ENCODE data around the gene TOR1B. TPM values are rescaled to one million over a fixed set of nuclear protein-coding genes. Genes with fewer than 3 reads are reported as not detected.
A peak's percentile ranks its signal among the peaks of the same experiment; 100 is the strongest.

Gene TOR1B
- total RNA-seq, 4 donors from 2014 or later: 19.2 to 41.2 (median 23.0) TPM

DNA sequence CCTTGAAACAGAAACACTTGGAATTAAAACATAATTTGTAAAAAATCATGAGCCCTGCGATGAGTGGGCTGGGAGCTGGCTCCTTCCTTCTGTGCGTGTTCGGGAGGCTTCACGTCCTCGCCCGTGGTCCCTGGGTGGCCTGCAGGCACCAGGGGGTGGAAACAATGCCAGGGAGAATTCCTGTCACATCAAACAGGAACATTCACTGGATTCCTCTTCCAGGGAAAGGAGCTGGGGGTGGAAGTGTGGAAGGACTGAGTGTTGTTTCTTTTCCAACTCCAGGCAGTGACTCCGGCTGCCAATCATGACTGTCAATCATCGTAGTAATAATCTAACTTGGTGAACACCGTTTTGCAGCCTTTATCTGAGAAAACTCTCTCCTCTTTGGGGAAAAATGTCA is 10.7 kb downstream of the TOR1B start:
- Histone ChIP-seq H3K36me3 (peaks cover 0 to 98% (median 8%) of the 10 kb centered on the region in 3 donors), H3K9me3 (no peaks in the 10 kb centered on the region), H3K4me1 (no peaks in the 10 kb centered on the region), H3K27me3 (no peaks in the 10 kb centered on the region), H3K27ac (no peak overlapping the region), H3K4me3 (no peak overlapping the region)
- no peak for DNase-seq (ENCODE audit: low spot score in 2 of 2)
- TF ChIP-seq POLR2A (IDR thresholded peaks at IDR 0.05) (no peak), EP300 (IDR thresholded peaks at IDR 0.05) (no peak)
- WGBS, 2 donors: 79 to 80% methylated on average over 9 of the region's 9 CpGs

DNA sequence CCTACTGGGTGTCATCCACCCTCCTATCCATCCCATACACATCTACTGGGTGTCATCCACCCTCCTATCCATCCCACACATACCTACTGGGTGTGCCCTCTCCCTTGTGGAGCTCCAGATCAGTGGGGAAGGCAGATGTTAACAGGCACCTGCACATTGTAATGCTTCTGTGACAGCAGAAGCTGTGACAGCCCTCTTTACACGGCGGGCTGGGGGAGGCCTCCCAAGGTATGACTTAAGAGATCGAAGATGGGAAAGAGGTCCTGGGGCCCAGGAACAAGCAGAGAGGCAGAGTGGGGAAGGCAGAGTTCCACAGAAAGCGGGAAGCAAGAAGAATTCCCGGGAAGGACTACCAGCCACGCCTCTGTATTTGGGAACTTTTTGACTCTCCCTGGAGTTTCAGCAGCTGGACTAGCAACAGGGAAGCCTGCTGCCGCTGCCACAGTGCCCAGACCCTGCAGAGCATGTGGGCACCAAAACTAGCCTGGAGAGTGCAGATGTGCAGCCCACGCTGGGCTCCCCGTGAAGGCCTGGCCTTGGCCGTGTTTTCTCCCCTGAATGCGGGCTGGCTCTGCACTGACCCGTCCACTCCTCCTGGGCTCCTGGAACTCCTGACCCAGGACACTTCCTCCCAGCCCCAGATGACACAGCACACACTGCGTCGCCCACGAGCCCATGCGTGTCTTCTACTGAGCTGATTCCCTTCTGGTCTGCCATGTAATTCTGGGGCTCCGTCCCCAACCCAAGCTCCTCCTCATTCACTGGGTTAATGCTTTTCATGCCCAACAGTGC is 11.6 kb downstream of the TOR1B start:
- H3K9me3 ChIP-seq: no peaks in the 10 kb centered on the region
- WGBS, 2 donors: 81 to 88% methylated on average over 17 of the region's 17 CpGs
- H3K36me3 ChIP-seq: peaks cover 0 to 98% (median 4%) of the 10 kb centered on the region in 3 donors
- no peak overlapping the region for H3K4me3 ChIP-seq
- H3K4me1 ChIP-seq: no peaks in the 10 kb centered on the region
- DNase-seq (ENCODE audit: low spot score in 2 of 2): no peak
- TF ChIP-seq POLR2A (IDR thresholded peaks at IDR 0.05) (no peak), EP300 (IDR thresholded peaks at IDR 0.05) (no peak)
- TF ChIP-seq, protein P1, sequence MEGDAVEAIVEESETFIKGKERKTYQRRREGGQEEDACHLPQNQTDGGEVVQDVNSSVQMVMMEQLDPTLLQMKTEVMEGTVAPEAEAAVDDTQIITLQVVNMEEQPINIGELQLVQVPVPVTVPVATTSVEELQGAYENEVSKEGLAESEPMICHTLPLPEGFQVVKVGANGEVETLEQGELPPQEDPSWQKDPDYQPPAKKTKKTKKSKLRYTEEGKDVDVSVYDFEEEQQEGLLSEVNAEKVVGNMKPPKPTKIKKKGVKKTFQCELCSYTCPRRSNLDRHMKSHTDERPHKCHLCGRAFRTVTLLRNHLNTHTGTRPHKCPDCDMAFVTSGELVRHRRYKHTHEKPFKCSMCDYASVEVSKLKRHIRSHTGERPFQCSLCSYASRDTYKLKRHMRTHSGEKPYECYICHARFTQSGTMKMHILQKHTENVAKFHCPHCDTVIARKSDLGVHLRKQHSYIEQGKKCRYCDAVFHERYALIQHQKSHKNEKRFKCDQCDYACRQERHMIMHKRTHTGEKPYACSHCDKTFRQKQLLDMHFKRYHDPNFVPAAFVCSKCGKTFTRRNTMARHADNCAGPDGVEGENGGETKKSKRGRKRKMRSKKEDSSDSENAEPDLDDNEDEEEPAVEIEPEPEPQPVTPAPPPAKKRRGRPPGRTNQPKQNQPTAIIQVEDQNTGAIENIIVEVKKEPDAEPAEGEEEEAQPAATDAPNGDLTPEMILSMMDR (IDR thresholded peaks at IDR 0.05): no peak
- no peak overlapping the region for H3K27ac ChIP-seq
- H3K27me3 ChIP-seq: no peaks in the 10 kb centered on the region

DNA sequence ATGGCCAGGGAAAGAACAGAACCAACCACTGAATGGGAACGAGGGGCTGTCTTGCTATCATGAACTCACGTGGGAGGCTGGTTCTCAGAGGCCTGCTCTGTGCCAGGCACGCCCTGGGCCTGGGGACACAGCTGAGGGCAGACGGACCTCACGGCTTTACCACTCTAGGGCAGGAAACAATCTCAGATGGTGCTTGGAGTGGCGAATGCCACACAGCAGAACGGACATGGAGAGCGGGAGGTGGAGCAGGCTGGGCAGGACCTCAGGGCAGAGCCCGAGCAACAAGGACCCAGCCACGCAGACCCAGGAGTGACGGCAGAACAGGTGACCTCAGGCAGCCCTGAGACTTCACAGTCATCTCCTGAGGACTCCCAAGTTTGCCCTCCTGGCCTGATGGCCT is 12.3 kb downstream of the TOR1B start:
- DNase-seq (ENCODE audit: low spot score in 2 of 2): no peak
- H3K27me3 ChIP-seq: no peaks in the 10 kb centered on the region
- no peak overlapping the region for H3K4me3 ChIP-seq
- no peaks in the 10 kb centered on the region for H3K9me3 ChIP-seq
- no peak overlapping the region for H3K27ac ChIP-seq
- H3K36me3 ChIP-seq: peaks cover 0 to 97% (median 4%) of the 10 kb centered on the region in 3 donors
- TF ChIP-seq, protein P1 (IDR thresholded peaks at IDR 0.05): no peak
- TF ChIP-seq EP300 (IDR thresholded peaks at IDR 0.05) (no peak), POLR2A (IDR thresholded peaks at IDR 0.05) (no peak)
- WGBS, 2 donors: 81 to 90% methylated on average over 11 of the region's 11 CpGs
- no peaks in the 10 kb centered on the region for H3K4me1 ChIP-seq

DNA sequence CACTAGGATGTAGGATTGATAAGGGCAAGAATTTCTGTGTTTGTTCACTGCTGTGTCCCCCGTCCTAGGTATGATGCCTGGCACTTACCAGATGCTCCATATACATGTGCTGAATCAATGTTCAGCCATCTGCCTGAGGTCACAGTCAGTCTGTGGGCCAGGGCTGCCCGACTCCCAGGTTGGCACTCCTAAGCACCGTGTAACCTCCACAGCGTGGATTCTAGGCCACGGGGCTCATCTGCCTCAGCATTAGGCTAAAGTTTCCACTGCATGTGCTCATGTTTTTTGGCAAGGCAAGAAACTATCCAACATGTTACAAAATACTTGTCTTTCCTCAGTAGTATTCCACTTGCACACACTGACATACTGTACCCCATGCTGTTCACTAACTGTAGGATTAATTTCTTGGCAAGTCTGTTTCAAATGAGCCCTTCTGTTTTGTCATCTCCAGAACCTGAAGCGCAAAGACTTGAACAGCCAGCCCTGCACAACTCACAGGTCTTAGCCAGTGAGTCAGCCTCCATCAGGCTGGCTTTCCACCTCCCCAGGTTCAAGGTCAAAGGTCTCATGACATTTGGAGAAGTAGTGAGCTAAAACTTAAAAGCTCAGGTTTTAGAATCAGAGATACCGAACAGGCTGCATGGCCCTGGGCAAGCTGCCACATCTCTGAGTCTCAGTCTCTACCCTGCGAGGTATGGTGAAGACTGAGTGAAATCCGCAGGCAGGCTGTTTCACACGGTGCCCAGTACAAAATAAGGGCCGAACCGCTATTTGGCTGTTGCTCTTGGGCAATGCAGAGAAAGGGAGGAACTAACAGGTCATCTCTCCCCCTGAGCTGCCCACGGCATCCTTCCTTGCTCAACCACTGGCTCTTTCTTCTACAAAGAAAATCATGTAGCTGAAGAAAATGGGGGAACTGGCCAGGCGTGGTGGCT is 13.8 kb downstream of the TOR1B start:
- no peaks in the 10 kb centered on the region for H3K4me1 ChIP-seq
- no peak overlapping the region for H3K27ac ChIP-seq
- no peaks in the 10 kb centered on the region for H3K27me3 ChIP-seq
- no peak overlapping the region for H3K4me3 ChIP-seq
- WGBS, 2 donors: 87 to 90% methylated on average over 14 of the region's 14 CpGs
- peaks cover 0 to 97% (median 14%) of the 10 kb centered on the region in 3 donors for H3K36me3 ChIP-seq
- DNase-seq (ENCODE audit: low spot score in 2 of 2): no peak
- H3K9me3 ChIP-seq: no peaks in the 10 kb centered on the region
- no peak for TF ChIP-seq POLR2A (IDR thresholded peaks at IDR 0.05)
- TF ChIP-seq, protein P1 (IDR thresholded peaks at IDR 0.05): no peak
- no peak for TF ChIP-seq EP300 (IDR thresholded peaks at IDR 0.05)

DNA sequence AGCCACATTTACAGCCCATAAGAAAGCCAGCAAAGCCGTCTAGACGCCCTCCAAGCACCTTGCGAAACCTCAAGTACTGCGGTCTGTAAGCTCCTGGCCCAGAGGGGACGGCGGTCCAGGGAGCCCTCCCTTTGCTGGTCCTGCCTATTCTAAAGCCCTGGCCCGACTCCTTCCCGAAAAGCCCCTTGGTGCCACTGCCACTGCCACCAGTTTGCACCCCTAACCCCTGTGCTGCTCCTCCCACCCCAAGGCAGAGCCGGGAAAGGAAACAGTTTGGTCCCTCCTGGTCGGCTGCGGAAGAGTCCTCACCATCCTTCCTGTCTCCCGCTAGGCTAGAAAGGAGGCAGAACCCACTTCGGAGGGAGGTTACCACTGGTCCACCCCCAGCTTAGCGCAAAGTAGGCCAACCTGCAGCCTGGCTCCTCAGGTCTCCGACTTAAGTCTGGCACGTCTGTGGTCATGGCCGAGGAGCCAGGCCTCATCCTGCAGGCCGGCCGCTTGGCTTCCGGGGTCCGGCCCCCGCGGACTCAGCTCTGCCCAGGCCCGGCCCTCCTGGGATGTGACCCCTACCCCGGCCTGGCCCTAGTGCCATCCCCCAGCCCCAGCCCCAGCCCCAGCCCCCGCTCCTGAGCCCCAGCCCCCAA is 20.0 kb downstream of the TOR1B start:
- DNase-seq (ENCODE audit: low spot score in 2 of 2): no peak
- Histone ChIP-seq H3K27me3 (no peaks in the 10 kb centered on the region), H3K27ac (peak overlapping the region in 3 of 4 donors; percentile 69 to 88 (median 71)), H3K9me3 (no peaks in the 10 kb centered on the region), H3K4me1 (peaks cover 0 to 11% (median 3%) of the 10 kb centered on the region in 4 donors), H3K4me3 (peak overlapping the region; percentile 59 to 97 (median 77)), H3K36me3 (peaks cover 0 to 58% (median 10%) of the 10 kb centered on the region in 3 donors)
- WGBS, 2 donors: 18 to 23% methylated on average over 17 to 26 of the region's 26 CpGs
- TF ChIP-seq EP300 (IDR thresholded peaks at IDR 0.05) (no peak), POLR2A (IDR thresholded peaks at IDR 0.05) (no peak)
- TF ChIP-seq, protein P1 (IDR thresholded peaks at IDR 0.05): no peak

Data from tibial nerve (tissue), 4 donors.